ENCODE results near the gene GPBP1.
"Not testable (repeated sequence)": the region's sequence is repeated elsewhere in the genome, so short reads cannot be mapped to it uniquely, and the experiment has no call there.

Gene GPBP1

DNA sequence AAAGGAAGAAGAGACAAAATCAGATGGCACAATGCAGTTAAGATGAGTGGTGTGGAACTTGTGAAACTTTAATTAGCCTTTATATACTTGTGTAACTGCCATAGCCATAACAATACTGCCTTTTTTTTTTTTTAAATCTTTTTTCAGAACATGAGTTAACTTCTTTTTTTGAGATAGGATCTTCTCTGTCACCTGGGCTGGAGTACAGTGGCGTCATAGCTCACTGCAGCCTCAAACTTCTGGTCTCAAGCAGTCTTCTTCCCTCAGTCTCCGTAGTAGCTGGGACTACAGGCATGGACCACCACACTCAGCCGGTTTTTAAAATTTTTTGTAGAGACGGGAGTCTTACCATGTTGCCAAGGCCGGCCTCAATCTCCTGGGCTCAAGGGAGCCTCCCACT is 37.2 kb downstream of the GPBP1 start:
- DNase-seq, result no peak

- DNase-seq, result no peak
These were observed 41.9 kb downstream of the GPBP1 start for GRCh38 chr5:57215629-57216195.

GRCh38 chr5:57216714-57217113 is 42.9 kb downstream of the GPBP1 start:
- DNase-seq, result no peak

DNA sequence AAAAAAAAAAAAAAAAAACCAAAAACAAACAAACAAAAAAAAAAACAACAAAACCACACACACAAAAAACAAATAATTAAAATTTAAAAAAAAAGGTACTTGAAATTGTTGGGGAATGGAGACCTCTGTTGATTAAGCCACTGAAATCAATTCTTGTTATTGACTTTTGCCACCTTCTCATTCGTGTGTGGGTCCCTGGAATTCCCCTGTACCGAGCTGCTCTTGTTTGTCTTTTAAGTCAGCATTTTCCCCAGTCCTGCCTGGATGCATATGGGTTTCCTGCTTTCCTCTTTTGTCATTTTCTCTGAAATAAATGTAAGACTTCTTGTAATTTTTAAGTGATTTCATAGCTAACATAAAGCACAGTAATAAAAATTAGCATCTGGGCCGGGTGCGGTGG is 45.5 kb downstream of the GPBP1 start:
- DNase-seq, result no peak

DNA sequence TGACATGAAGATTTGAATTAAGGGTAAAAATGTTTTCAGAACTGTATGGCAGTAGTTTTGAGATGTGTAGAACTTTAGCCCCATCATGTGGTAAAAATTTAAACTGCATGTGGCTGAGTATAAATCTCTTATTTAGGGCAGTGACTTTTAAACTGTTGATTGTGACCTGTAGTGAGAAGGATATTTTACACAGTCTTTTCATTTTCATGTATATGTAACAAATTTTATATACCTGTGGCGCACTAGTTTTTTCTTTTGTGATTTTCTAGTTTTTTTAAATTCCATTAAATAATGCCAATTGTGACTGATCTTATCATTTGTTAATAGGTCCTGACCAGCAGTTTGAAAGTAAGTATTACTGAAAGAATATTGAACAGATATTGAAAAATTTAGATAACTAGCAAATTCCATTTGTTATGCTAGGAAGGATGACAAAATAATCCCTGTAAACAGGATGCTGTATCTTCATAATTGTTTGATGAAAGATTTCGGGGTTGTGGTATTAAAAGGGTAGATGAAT is 47.2 kb downstream of the GPBP1 start:
- no peak for DNase-seq

DNA sequence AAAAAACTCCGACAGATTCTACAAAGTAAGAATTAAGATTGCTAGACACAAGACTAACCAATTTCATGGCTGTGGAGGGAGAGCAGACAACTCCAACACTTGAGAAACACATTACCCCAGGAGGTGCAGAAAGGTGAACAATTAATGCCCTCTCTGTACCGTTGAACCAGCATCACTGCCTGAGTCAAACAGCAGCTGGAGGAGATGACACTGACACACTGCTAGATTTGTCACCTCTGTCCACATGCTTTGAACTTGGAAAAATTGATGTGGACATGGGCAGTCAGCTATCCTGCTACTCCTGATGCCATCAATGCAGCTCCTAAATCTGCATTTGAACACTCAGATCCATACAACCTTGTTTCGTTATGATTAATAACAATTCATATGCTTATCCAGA is 51.7 kb downstream of the GPBP1 start:
- no peak for DNase-seq

DNA sequence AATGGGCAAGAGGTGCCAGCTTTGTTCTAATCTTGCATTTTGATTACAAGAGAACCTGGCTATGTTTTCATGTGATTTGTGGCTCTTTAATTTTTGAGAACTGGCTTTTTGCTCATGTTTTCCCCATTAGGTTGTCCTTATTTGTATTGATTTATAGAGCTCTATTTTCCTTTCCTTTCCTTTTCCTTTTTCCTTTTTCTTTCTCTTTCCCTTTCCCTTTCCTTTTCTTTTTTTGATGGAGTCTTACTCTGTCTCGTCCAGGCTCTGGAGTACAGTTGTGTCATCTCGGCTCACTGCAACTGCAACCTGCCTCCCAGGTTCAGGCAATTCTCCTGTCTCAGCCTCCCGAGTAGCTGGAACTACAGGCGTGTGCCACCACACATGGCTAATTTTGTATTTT is 55.5 kb downstream of the GPBP1 start:
- no peak for DNase-seq

GRCh38 chr5:57231607-57232006 is 57.7 kb downstream of the GPBP1 start:
- no peak for DNase-seq

- no peak for DNase-seq
These were observed 58.6 kb downstream of the GPBP1 start for GRCh38 chr5:57232293-57233033.

GRCh38 chr5:57243286-57244137 is 69.7 kb downstream of the GPBP1 start:
- DNase-seq, result no peak

DNA sequence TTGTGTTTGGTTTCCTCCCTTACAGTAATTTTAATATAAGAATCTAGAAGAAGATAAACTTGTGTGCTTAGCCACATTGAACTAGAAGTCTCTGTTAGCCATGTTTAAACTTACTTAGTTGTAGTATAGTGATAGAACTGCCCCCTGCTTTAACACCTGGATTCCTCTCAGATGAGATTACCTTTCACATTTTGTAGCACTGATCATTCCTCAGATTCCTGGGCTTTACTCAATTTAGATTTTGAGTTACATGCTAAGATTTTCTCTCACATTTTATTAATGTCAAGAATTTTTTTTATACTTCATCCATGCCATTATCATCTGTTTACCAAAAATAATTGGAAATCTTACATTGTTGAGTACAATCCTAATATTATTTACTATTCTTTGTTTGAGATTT is 70.5 kb downstream of the GPBP1 start:
- no peak for DNase-seq

DNA sequence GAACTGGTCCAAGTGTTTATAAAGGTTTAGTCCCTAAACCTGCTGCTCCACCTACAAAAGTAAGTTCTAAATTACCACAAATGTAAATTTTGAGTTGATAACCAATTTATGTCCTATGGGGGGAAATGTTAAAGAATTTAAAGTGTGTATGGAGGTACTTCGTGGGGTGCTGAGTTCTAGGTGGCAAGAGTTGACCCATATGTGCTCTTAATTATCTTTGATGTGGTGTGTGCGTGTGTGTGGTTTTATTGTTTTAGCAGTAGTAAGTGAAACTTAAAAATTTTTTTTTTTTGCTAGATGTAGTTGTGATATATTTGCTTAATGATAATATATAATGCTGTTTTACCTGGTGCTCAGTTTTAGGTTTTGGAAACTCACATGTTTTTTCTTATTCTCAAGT is 72.6 kb downstream of the GPBP1 start:
- DNase-seq, result no peak

DNA sequence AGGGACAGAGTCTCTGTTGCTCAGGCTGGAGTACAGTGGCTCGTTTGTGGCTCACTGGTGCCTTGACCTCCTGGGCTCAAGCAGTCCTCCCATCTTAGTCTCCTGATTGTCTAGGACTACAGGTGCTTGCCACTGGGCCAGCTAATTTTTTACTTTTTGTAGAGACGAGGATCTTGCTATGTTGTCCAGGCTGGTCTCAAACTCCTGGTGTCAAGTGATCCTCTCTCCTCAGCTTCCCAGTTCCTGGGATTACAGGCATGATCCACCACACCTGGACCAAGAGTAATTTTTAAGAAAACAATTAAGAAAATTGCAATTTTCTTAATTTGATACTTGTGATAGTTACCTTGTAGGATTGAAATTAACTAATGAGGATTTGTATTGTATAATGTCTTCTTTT is 73.9 kb downstream of the GPBP1 start:
- no peak for DNase-seq

- DNase-seq, result no peak
These were observed 75.5 kb downstream of the GPBP1 start for GRCh38 chr5:57249265-57249874.

DNA sequence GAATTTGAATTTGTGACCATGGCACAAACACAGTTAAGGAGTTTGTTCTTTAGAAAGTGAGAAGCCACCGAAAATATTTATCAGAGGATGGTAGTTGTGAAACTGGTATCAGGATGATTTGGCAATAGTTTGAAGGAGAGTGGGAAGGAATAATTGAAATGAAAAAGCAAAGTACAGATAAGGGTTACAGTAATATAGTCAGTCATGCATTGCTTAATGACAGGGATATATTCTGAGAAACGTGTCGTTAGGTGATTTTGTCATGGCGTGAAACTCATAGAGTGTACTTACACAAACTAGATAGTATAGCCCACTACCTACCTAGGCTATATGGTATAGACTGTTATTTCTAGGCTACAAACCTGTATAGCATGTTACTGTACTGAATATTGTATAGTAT is 84.2 kb downstream of the GPBP1 start:
- no peak for DNase-seq

GRCh38 chr5:57258943-57259342 is 85.1 kb downstream of the GPBP1 start:
- no peak for DNase-seq

DNA sequence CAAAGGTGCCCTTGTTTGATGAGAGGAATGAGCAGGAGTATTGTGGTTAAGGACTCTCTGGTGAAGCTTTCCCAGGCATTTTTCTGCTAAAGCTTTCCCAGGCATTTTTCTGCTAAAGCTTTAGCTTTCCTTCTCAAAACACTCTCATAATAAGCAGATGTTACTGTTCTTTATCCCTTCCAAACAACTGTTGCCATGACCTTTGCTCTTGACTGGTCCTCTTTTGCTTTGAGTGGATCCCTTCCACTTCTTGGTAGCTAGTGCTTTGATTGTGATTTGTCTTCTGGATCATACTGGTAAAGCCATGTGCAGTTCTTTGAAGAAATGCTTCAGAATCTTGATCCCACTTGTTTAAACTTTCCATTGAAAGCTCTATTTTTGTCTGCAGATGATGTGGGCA is 85.8 kb downstream of the GPBP1 start:
- no peak for DNase-seq

- DNase-seq, result no peak
These were observed 88.7 kb downstream of the GPBP1 start for GRCh38 chr5:57262541-57262940.

- no peak for DNase-seq
These were observed 93.9 kb downstream of the GPBP1 start for GRCh38 chr5:57267805-57268204.

- no peak for DNase-seq
These were observed 102.5 kb downstream of the GPBP1 start for GRCh38 chr5:57276353-57276752.

DNA sequence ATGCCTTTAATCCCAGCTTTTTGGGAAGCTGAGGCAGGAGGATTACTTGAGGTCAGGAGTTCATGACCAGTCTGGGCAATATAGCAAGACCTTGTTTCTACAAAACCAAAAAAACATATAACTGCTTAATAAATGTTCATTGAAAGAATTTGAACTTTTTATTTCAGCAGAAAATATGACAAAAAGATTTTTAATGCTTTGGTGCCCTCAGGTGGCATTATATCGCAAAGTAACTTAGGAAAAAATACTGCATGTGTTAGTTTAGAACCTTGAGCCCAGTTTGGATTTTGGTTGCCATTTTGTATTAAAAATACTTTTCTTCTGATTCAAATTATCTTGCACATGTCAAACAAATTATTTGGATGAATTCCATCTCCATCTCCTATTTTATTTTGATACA is 103.2 kb downstream of the GPBP1 start:
- no peak for DNase-seq

- no peak for DNase-seq
These were observed 107.0 kb downstream of the GPBP1 start for GRCh38 chr5:57280853-57281252.

DNA sequence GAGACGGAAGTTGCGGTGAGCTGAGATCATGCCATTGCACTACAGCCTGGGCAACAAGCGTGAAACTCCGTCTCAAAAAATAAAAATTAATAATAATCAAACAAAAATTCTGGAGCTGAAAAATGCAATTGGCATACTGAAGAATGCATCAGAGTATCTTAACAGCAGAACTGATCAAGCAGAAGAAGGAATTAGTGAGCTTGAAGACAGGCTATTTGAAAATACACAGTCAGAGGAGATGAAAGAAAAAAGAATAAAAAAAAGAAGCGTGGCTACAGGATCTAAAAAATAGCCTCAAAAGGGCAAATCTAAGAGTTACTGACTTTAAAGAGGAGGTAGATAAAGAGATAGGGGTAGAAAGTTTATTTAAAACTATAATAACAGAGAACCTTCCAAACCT is 111.2 kb downstream of the GPBP1 start:
- DNase-seq, result not testable (repeated sequence)

Measured in NK-92 treated with Interleukin-12 subunit alpha and Interleukin-12 subunit beta, amount 100 ng/mL, for 24 hours (cell line).